Colonic mucosa (tissue), 4 donors: ENCODE data around the gene BBS1. TPM values are rescaled to one million over a fixed set of nuclear protein-coding genes. Genes with fewer than 3 reads are reported as not detected.

Experiments
- DNase-seq: peaks from one replicate; pipeline ENCODE4 v3.0.0-alpha.2; 2020
- H3K27ac ChIP-seq: fragments of 200-600 bp; one replicate; pipeline ENCODE4 v1.8.0; 2021
- H3K27me3 ChIP-seq: fragments of 200-600 bp; one replicate; pipeline ENCODE4 v1.8.0; 2021
- H3K36me3 ChIP-seq: fragments of 200-600 bp; one replicate; pipeline ENCODE4 v1.8.0; 2021
- H3K4me1 ChIP-seq: fragments of 200-600 bp; one replicate; pipeline ENCODE4 v1.8.0; 2021; ENCODE audit warnings: mild to moderate bottlenecking
- H3K4me3 ChIP-seq: fragments of 200-600 bp; one replicate; pipeline ENCODE4 v1.8.0; 2021
- H3K9ac ChIP-seq, 2 donors: one replicate each; pipeline ENCODE4 v1.7.0; 2013; ENCODE audit warnings: control low read depth in 2 of 2, low read depth in 2 of 2, low read length in 2 of 2
- H3K9me3 ChIP-seq: fragments of 200-600 bp; one replicate; pipeline ENCODE4 v1.8.0; 2021
- CTCF ChIP-seq: fragments of 200-600 bp; IDR thresholded peaks from one replicate; pipeline ENCODE4 v1.8.0; 2022; ENCODE audit warnings: antibody characterized with exemption, mild to moderate bottlenecking
- intact Hi-C: fragments of 100-400 bp; cut with DNase I; formaldehyde crosslinking; loops from one replicate; pipeline ENCODE4 v1.14.1; 2022
- total RNA-seq, 2 donors: library from RNA; stranded (reverse); fragmentation: NEBNext Ultra II Directional in 1 of 2; extraction: Animal tissue kit (Norgen Biotek cat#: 25700) in 1 of 2; gene quantifications; one replicate each; pipeline ENCODE4 v1.2.1, GENCODE V29; 2021
- donor health status: healthy.
- donor health status: DM: no; HTN: no; CAD: no.
- donor health status: DM: no; HTN: no; CAD: no.

Gene BBS1
- total RNA-seq, 2 donors from 2014 or later, result 16.8 to 25.8 TPM

- intact Hi-C loops, result no loop called here
- Histone ChIP-seq H3K9ac (no peak overlapping the region), H3K27ac (no peak overlapping the region), H3K4me3 (no peak overlapping the region), H3K36me3 (no peaks in the 10 kb centered on the region), H3K27me3 (peaks cover 4% of the 10 kb centered on the region), H3K9me3 (no peaks in the 10 kb centered on the region), H3K4me1 (no peaks in the 10 kb centered on the region)
- DNase-seq, result no peak
- TF ChIP-seq CTCF, result no peak
Observed at GRCh38 chr11:66563832-66564231, 53.4 kb downstream of the BBS1 start.

DNA sequence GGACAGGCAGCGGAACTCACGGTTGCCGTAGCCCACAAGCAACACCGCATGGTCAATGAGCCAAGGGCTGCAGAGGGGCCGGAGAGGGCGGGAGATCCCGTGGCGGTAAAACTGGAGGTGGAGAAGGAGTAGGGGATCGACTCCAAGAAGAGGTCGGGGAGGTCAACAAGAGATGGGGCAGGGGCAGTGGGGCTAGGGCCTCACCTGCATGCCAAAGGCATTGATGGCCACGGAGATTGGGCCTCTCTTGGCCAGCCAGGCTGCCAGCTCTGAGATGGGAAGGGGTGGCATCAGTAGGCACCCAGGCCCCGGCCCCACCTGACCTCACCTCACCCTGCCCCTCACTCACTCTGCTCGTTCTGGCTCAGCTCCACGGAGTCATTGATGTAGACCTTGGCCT is 54.1 kb downstream of the BBS1 start:
- Histone ChIP-seq H3K36me3 (no peaks in the 10 kb centered on the region), H3K4me1 (no peaks in the 10 kb centered on the region), H3K27ac (no peak overlapping the region), H3K27me3 (peaks cover 4% of the 10 kb centered on the region), H3K9me3 (no peaks in the 10 kb centered on the region), H3K9ac (no peak overlapping the region), H3K4me3 (no peak overlapping the region)
- intact Hi-C loops, result no loop called here
- no peak for TF ChIP-seq CTCF
- DNase-seq, result no peak

- H3K27ac ChIP-seq, result no peak overlapping the region
- peaks cover 4% of the 10 kb centered on the region for H3K27me3 ChIP-seq
- no peak for DNase-seq
- no peak for TF ChIP-seq CTCF
- H3K9me3 ChIP-seq, result no peaks in the 10 kb centered on the region
- H3K36me3 ChIP-seq, result no peaks in the 10 kb centered on the region
- H3K9ac ChIP-seq, result no peak overlapping the region
- no peak overlapping the region for H3K4me3 ChIP-seq
- intact Hi-C loops, result no loop called here
- no peaks in the 10 kb centered on the region for H3K4me1 ChIP-seq
Observed at GRCh38 chr11:66564984-66565383, 54.5 kb downstream of the BBS1 start.

DNA sequence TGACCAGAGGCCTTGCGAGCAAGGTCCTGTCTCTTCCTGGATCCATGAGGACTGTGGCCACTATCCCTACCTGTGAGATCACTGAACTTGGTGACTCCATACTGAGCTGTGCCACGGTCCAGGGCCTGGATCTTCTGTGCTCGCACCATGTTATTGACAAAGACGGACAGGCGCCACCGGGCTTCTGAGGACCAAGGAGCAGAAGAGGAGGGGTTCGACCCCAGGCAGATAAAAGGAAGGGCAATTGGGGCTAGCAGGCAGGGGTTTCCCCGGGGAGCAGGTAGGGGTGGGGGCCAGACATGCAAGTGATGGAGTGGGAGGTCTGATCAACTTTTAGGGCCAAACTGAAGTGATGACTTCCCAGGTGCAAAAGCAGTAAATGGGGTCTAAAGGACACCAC is 55.8 kb downstream of the BBS1 start:
- Histone ChIP-seq H3K9me3 (no peaks in the 10 kb centered on the region), H3K4me3 (no peak overlapping the region), H3K4me1 (no peaks in the 10 kb centered on the region), H3K9ac (no peak overlapping the region), H3K27me3 (peaks cover 4% of the 10 kb centered on the region), H3K36me3 (no peaks in the 10 kb centered on the region), H3K27ac (no peak overlapping the region)
- intact Hi-C loops, result no loop called here
- DNase-seq, result no peak
- TF ChIP-seq CTCF, result no peak

DNA sequence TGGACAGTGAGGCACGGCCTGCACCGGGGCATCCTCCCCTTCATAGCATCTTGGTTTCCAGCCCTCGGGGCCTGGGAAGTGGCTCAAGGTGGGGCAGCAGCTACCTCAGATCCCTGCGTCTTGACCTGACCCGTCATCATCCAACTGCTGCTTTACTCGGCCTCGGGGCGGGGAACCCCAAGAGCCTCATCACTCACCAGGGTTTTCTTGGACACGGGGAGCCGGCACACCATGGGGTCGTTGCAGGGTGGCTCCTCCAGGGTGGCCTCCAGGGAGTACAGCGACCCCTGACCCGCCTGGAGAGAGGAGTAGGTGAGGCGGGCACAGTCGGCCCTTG is 57.3 kb downstream of the BBS1 start:
- H3K9me3 ChIP-seq, result no peaks in the 10 kb centered on the region
- TF ChIP-seq CTCF, result no peak
- peaks cover 4% of the 10 kb centered on the region for H3K27me3 ChIP-seq
- H3K4me3 ChIP-seq, result peak overlapping the region; percentile 73
- no peaks in the 10 kb centered on the region for H3K36me3 ChIP-seq
- H3K27ac ChIP-seq, result no peak overlapping the region
- H3K9ac ChIP-seq, result no peak overlapping the region
- no peak for DNase-seq
- intact Hi-C loops, result no loop called here
- no peaks in the 10 kb centered on the region for H3K4me1 ChIP-seq
